ENCODE data around the gene OGFR.
"Not testable (repeated sequence)": the region's sequence is repeated elsewhere in the genome, so short reads cannot be mapped to it uniquely, and the experiment has no call there.

Gene OGFR

GRCh38 chr20:62844182-62844581, 39.5 kb downstream of the OGFR start:
- Histone ChIP-seq H3K4me1 (ENCODE audit: control insufficient read depth in 5 of 5, insufficient read depth in 5 of 5, low read length in 5 of 5) (no peaks in the 10 kb centered on the region), H3K9me3 (ENCODE audit: control insufficient read depth in 5 of 5, low read length in 5 of 5) (peaks cover 0 to 4% (median 0%) of the 10 kb centered on the region in 5 donors), H3K27me3 (ENCODE audit: control insufficient read depth in 5 of 5, insufficient read depth in 4 of 5, low read length in 5 of 5) (peaks cover 0 to 6% (median 4%) of the 10 kb centered on the region in 5 donors), H3K9ac (ENCODE audit: low read length in 5 of 5) (no peak overlapping the region), H3K36me3 (ENCODE audit: control insufficient read depth in 5 of 5, insufficient read depth in 5 of 5, low read length in 5 of 5) (peaks cover 0 to 5% (median 2%) of the 10 kb centered on the region in 5 donors), H3K4me3 (ENCODE audit: low read depth in 1 of 5, low read length in 5 of 5) (no peak overlapping the region), H3K27ac (ENCODE audit: low read depth, low read length) (no peak overlapping the region)

- H3K36me3 ChIP-seq (ENCODE audit: control insufficient read depth in 5 of 5, insufficient read depth in 5 of 5, low read length in 5 of 5): peaks cover 0 to 7% (median 2%) of the 10 kb centered on the region in 5 donors
- no peaks in the 10 kb centered on the region for H3K4me1 ChIP-seq (ENCODE audit: control insufficient read depth in 5 of 5, insufficient read depth in 5 of 5, low read length in 5 of 5)
- no peak overlapping the region for H3K27ac ChIP-seq (ENCODE audit: low read depth, low read length)
- H3K9me3 ChIP-seq (ENCODE audit: control insufficient read depth in 5 of 5, low read length in 5 of 5): peaks cover 0 to 4% (median 0%) of the 10 kb centered on the region in 5 donors
- no peaks in the 10 kb centered on the region for H3K27me3 ChIP-seq (ENCODE audit: control insufficient read depth in 5 of 5, insufficient read depth in 4 of 5, low read length in 5 of 5)
- no peak overlapping the region for H3K9ac ChIP-seq (ENCODE audit: low read length in 5 of 5)
- H3K4me3 ChIP-seq (ENCODE audit: low read depth in 1 of 5, low read length in 5 of 5): no peak overlapping the region
Measured at GRCh38 chr20:62845416-62846160, 41.0 kb downstream of the OGFR start.

- Histone ChIP-seq H3K4me3 (ENCODE audit: low read depth in 1 of 5, low read length in 5 of 5) (no peak overlapping the region), H3K36me3 (ENCODE audit: control insufficient read depth in 5 of 5, insufficient read depth in 5 of 5, low read length in 5 of 5) (peaks cover 0 to 10% (median 2%) of the 10 kb centered on the region in 5 donors), H3K9ac (ENCODE audit: low read length in 5 of 5) (no peak overlapping the region), H3K27me3 (ENCODE audit: control insufficient read depth in 5 of 5, insufficient read depth in 4 of 5, low read length in 5 of 5) (no peaks in the 10 kb centered on the region), H3K4me1 (ENCODE audit: control insufficient read depth in 5 of 5, insufficient read depth in 5 of 5, low read length in 5 of 5) (no peaks in the 10 kb centered on the region), H3K27ac (ENCODE audit: low read depth, low read length) (no peak overlapping the region), H3K9me3 (ENCODE audit: control insufficient read depth in 5 of 5, low read length in 5 of 5) (peaks cover 0 to 4% (median 0%) of the 10 kb centered on the region in 5 donors)
Measured at GRCh38 chr20:62846166-62846890, 41.7 kb downstream of the OGFR start.

GRCh38 chr20:62848917-62849316, 44.3 kb downstream of the OGFR start:
- H3K36me3 ChIP-seq (ENCODE audit: control insufficient read depth in 5 of 5, insufficient read depth in 5 of 5, low read length in 5 of 5): peaks cover 3 to 29% (median 15%) of the 10 kb centered on the region in 5 donors
- not testable (repeated sequence) for H3K9ac ChIP-seq (ENCODE audit: low read length in 5 of 5); H3K4me3 ChIP-seq (ENCODE audit: low read depth in 1 of 5, low read length in 5 of 5); H3K27ac ChIP-seq (ENCODE audit: low read depth, low read length); H3K9me3 ChIP-seq (ENCODE audit: control insufficient read depth in 5 of 5, low read length in 5 of 5); H3K27me3 ChIP-seq (ENCODE audit: control insufficient read depth in 5 of 5, insufficient read depth in 4 of 5, low read length in 5 of 5); H3K4me1 ChIP-seq (ENCODE audit: control insufficient read depth in 5 of 5, insufficient read depth in 5 of 5, low read length in 5 of 5)

GRCh38 chr20:62849431-62849830, 44.8 kb downstream of the OGFR start:
- Histone ChIP-seq H3K4me1 (ENCODE audit: control insufficient read depth in 5 of 5, insufficient read depth in 5 of 5, low read length in 5 of 5) (no peaks in the 10 kb centered on the region), H3K4me3 (ENCODE audit: low read depth in 1 of 5, low read length in 5 of 5) (no peak overlapping the region), H3K9me3 (ENCODE audit: control insufficient read depth in 5 of 5, low read length in 5 of 5) (no peaks in the 10 kb centered on the region), H3K9ac (ENCODE audit: low read length in 5 of 5) (no peak overlapping the region), H3K27me3 (ENCODE audit: control insufficient read depth in 5 of 5, insufficient read depth in 4 of 5, low read length in 5 of 5) (no peaks in the 10 kb centered on the region), H3K27ac (ENCODE audit: low read depth, low read length) (no peak overlapping the region), H3K36me3 (ENCODE audit: control insufficient read depth in 5 of 5, insufficient read depth in 5 of 5, low read length in 5 of 5) (peaks cover 3 to 30% (median 18%) of the 10 kb centered on the region in 5 donors)

GRCh38 chr20:62850333-62850974, 45.8 kb downstream of the OGFR start:
- Histone ChIP-seq H3K4me3 (ENCODE audit: low read depth in 1 of 5, low read length in 5 of 5) (no peak overlapping the region), H3K9me3 (ENCODE audit: control insufficient read depth in 5 of 5, low read length in 5 of 5) (no peaks in the 10 kb centered on the region), H3K9ac (ENCODE audit: low read length in 5 of 5) (no peak overlapping the region), H3K27me3 (ENCODE audit: control insufficient read depth in 5 of 5, insufficient read depth in 4 of 5, low read length in 5 of 5) (no peaks in the 10 kb centered on the region), H3K36me3 (ENCODE audit: control insufficient read depth in 5 of 5, insufficient read depth in 5 of 5, low read length in 5 of 5) (peaks cover 3 to 29% (median 17%) of the 10 kb centered on the region in 5 donors), H3K4me1 (ENCODE audit: control insufficient read depth in 5 of 5, insufficient read depth in 5 of 5, low read length in 5 of 5) (no peaks in the 10 kb centered on the region), H3K27ac (ENCODE audit: low read depth, low read length) (no peak overlapping the region)

- Histone ChIP-seq H3K9me3 (ENCODE audit: control insufficient read depth in 5 of 5, low read length in 5 of 5) (no peaks in the 10 kb centered on the region), H3K36me3 (ENCODE audit: control insufficient read depth in 5 of 5, insufficient read depth in 5 of 5, low read length in 5 of 5) (peaks cover 3 to 32% (median 21%) of the 10 kb centered on the region in 5 donors), H3K27ac (ENCODE audit: low read depth, low read length) (no peak overlapping the region), H3K27me3 (ENCODE audit: control insufficient read depth in 5 of 5, insufficient read depth in 4 of 5, low read length in 5 of 5) (no peaks in the 10 kb centered on the region), H3K4me3 (ENCODE audit: low read depth in 1 of 5, low read length in 5 of 5) (no peak overlapping the region), H3K4me1 (ENCODE audit: control insufficient read depth in 5 of 5, insufficient read depth in 5 of 5, low read length in 5 of 5) (no peaks in the 10 kb centered on the region), H3K9ac (ENCODE audit: low read length in 5 of 5) (no peak overlapping the region)
Measured at GRCh38 chr20:62852196-62852595, 47.6 kb downstream of the OGFR start.

- H3K9ac ChIP-seq (ENCODE audit: low read length in 5 of 5): no peak overlapping the region
- no peak overlapping the region for H3K4me3 ChIP-seq (ENCODE audit: low read depth in 1 of 5, low read length in 5 of 5)
- no peaks in the 10 kb centered on the region for H3K9me3 ChIP-seq (ENCODE audit: control insufficient read depth in 5 of 5, low read length in 5 of 5)
- H3K27me3 ChIP-seq (ENCODE audit: control insufficient read depth in 5 of 5, insufficient read depth in 4 of 5, low read length in 5 of 5): no peaks in the 10 kb centered on the region
- peaks cover 3 to 34% (median 23%) of the 10 kb centered on the region in 5 donors for H3K36me3 ChIP-seq (ENCODE audit: control insufficient read depth in 5 of 5, insufficient read depth in 5 of 5, low read length in 5 of 5)
- no peak overlapping the region for H3K27ac ChIP-seq (ENCODE audit: low read depth, low read length)
- no peaks in the 10 kb centered on the region for H3K4me1 ChIP-seq (ENCODE audit: control insufficient read depth in 5 of 5, insufficient read depth in 5 of 5, low read length in 5 of 5)
Measured at GRCh38 chr20:62852841-62853240, 48.2 kb downstream of the OGFR start.

GRCh38 chr20:62853304-62853703, 48.7 kb downstream of the OGFR start:
- not testable (repeated sequence) for H3K4me1 ChIP-seq (ENCODE audit: control insufficient read depth in 5 of 5, insufficient read depth in 5 of 5, low read length in 5 of 5); H3K9me3 ChIP-seq (ENCODE audit: control insufficient read depth in 5 of 5, low read length in 5 of 5); H3K4me3 ChIP-seq (ENCODE audit: low read depth in 1 of 5, low read length in 5 of 5); H3K27me3 ChIP-seq (ENCODE audit: control insufficient read depth in 5 of 5, insufficient read depth in 4 of 5, low read length in 5 of 5); H3K27ac ChIP-seq (ENCODE audit: low read depth, low read length); H3K9ac ChIP-seq (ENCODE audit: low read length in 5 of 5)
- peaks cover 3 to 34% (median 23%) of the 10 kb centered on the region in 5 donors for H3K36me3 ChIP-seq (ENCODE audit: control insufficient read depth in 5 of 5, insufficient read depth in 5 of 5, low read length in 5 of 5)

GRCh38 chr20:62854121-62854520, 49.5 kb downstream of the OGFR start:
- H3K36me3 ChIP-seq (ENCODE audit: control insufficient read depth in 5 of 5, insufficient read depth in 5 of 5, low read length in 5 of 5): peaks cover 3 to 34% (median 23%) of the 10 kb centered on the region in 5 donors
- no peaks in the 10 kb centered on the region for H3K4me1 ChIP-seq (ENCODE audit: control insufficient read depth in 5 of 5, insufficient read depth in 5 of 5, low read length in 5 of 5)
- no peak overlapping the region for H3K27ac ChIP-seq (ENCODE audit: low read depth, low read length)

More at GRCh38 chr20:62854121-62854520, 49.5 kb downstream of the OGFR start:
- Histone ChIP-seq H3K9me3 (ENCODE audit: control insufficient read depth in 5 of 5, low read length in 5 of 5) (no peaks in the 10 kb centered on the region), H3K4me3 (ENCODE audit: low read depth in 1 of 5, low read length in 5 of 5) (no peak overlapping the region), H3K9ac (ENCODE audit: low read length in 5 of 5) (no peak overlapping the region), H3K27me3 (ENCODE audit: control insufficient read depth in 5 of 5, insufficient read depth in 4 of 5, low read length in 5 of 5) (no peaks in the 10 kb centered on the region)

Measured in subcutaneous abdominal adipose tissue (tissue), 5 donors.